GM12891 (cell line): ENCODE measurements around the gene TP53BP2.
"Not testable (repeated sequence)": the region's sequence is repeated elsewhere in the genome, so short reads cannot be mapped to it uniquely, and the experiment has no call there.

Experiments used
- DNase-seq: peaks from one replicate; pipeline ENCODE4 v3.0.0; 2011; ENCODE audit warnings: low spot score; ENCODE audit not compliant: insufficient read length
- FAIRE-seq: peaks from 2 replicates; lab custom pipeline; 2011; peaks lifted over from hg19 to GRCh38; lab: Jason Lieb, UNC
- PAX5 ChIP-seq: IDR thresholded peaks from 2 replicates; pipeline ENCODE4 v1.6.1; 2011; ENCODE audit warnings: low read length, moderate library complexity, mild to moderate bottlenecking; ENCODE audit not compliant: insufficient read depth, severe bottlenecking
- POLR2A ChIP-seq: IDR thresholded peaks from 2 replicates; pipeline ENCODE4 v1.6.1; 2011; ENCODE audit warnings: low read depth, low read length, control low read depth
- POLR2AphosphoS5 ChIP-seq: IDR thresholded peaks from 2 replicates; pipeline ENCODE4 v1.6.1; 2011; ENCODE audit warnings: low read depth, low read length, control low read depth
- POU2F2 ChIP-seq: IDR thresholded peaks from 2 replicates; pipeline ENCODE4 v1.6.1; 2011; ENCODE audit warnings: low read depth, mild to moderate bottlenecking, control low read depth, low read length, moderate library complexity
- SPI1 ChIP-seq: IDR thresholded peaks from 2 replicates; pipeline ENCODE4 v1.6.1; 2011; ENCODE audit warnings: low read depth, low read length, control low read depth
- TAF1 ChIP-seq: IDR thresholded peaks from 2 replicates; pipeline ENCODE4 v1.6.1; 2011; ENCODE audit warnings: low read depth, low read length, control low read depth

Gene TP53BP2

GRCh38 chr1:223748405-223748772 is 97.4 kb downstream of the TP53BP2 start:
- no peak for DNase-seq
- no peak for FAIRE-seq
- no peak for TF ChIP-seq PAX5
- no peak for TF ChIP-seq POLR2AphosphoS5
- TF ChIP-seq POU2F2: no peak
- TF ChIP-seq POLR2A: no peak
- no peak for TF ChIP-seq TAF1
- no peak for TF ChIP-seq SPI1

- no peak for DNase-seq
- TF ChIP-seq TAF1 (no peak), POLR2AphosphoS5 (no peak), POU2F2 (no peak), SPI1 (no peak), PAX5 (no peak), POLR2A (no peak)
- no peak for FAIRE-seq
These were observed 97.9 kb downstream of the TP53BP2 start for GRCh38 chr1:223747838-223748335.

- FAIRE-seq (no peak), DNase-seq (no peak)
- TF ChIP-seq POU2F2 (no peak), POLR2AphosphoS5 (no peak), PAX5 (no peak), SPI1 (no peak), POLR2A (no peak), TAF1 (no peak)
These were observed 100.0 kb downstream of the TP53BP2 start for GRCh38 chr1:223745731-223746130.

- DNase-seq: no peak
- no peak for FAIRE-seq
- TF ChIP-seq POLR2A (no peak), TAF1 (no peak), POU2F2 (no peak), POLR2AphosphoS5 (no peak), PAX5 (no peak), SPI1 (no peak)
These were observed 102.8 kb downstream of the TP53BP2 start for GRCh38 chr1:223742856-223743517.

- FAIRE-seq (no peak), DNase-seq (no peak)
- TF ChIP-seq PAX5: no peak
- no peak for TF ChIP-seq SPI1
- TF ChIP-seq POU2F2: no peak
- no peak for TF ChIP-seq POLR2A
- no peak for TF ChIP-seq POLR2AphosphoS5
- TF ChIP-seq TAF1: no peak
These were observed 103.9 kb downstream of the TP53BP2 start for GRCh38 chr1:223741861-223742260.

- not testable (repeated sequence) for FAIRE-seq, DNase-seq
These were observed 105.6 kb downstream of the TP53BP2 start for GRCh38 chr1:223740038-223740736.

GRCh38 chr1:223739366-223740037 is 106.2 kb downstream of the TP53BP2 start:
- TF ChIP-seq TAF1: no peak
- no peak for TF ChIP-seq POLR2A
- no peak for TF ChIP-seq PAX5
- no peak for TF ChIP-seq POLR2AphosphoS5
- no peak for TF ChIP-seq SPI1
- no peak for TF ChIP-seq POU2F2
- FAIRE-seq (no peak), DNase-seq (no peak)

- DNase-seq: no peak
- FAIRE-seq: no peak
- TF ChIP-seq PAX5 (no peak), POLR2AphosphoS5 (no peak), POU2F2 (no peak), POLR2A (no peak), SPI1 (no peak), TAF1 (no peak)
These were observed 107.0 kb downstream of the TP53BP2 start for GRCh38 chr1:223738465-223739365.

GRCh38 chr1:223737342-223737741 is 108.4 kb downstream of the TP53BP2 start:
- TF ChIP-seq PAX5: no peak
- TF ChIP-seq POU2F2: no peak
- TF ChIP-seq SPI1: no peak
- no peak for TF ChIP-seq TAF1
- no peak for TF ChIP-seq POLR2AphosphoS5
- no peak for TF ChIP-seq POLR2A
- DNase-seq (no peak), FAIRE-seq (no peak)

- DNase-seq, FAIRE-seq: not testable (repeated sequence)
These were observed 109.1 kb downstream of the TP53BP2 start for GRCh38 chr1:223736638-223737037.
